GM18498 (cell line): Measurements from ENCODE around the gene DEPDC5.
A peak's percentile ranks its signal among the peaks of the same experiment; 100 is the strongest.

ENCODE experiments used
- ATAC-seq: cut with Tn5 transposase; IDR thresholded peaks from one replicate; pipeline ENCODE4 v1.9.1; 2021; ENCODE audit warnings: mild to moderate bottlenecking, moderate library complexity; ENCODE audit not compliant: unreplicated experiment

DEPDC5 gene

DNA sequence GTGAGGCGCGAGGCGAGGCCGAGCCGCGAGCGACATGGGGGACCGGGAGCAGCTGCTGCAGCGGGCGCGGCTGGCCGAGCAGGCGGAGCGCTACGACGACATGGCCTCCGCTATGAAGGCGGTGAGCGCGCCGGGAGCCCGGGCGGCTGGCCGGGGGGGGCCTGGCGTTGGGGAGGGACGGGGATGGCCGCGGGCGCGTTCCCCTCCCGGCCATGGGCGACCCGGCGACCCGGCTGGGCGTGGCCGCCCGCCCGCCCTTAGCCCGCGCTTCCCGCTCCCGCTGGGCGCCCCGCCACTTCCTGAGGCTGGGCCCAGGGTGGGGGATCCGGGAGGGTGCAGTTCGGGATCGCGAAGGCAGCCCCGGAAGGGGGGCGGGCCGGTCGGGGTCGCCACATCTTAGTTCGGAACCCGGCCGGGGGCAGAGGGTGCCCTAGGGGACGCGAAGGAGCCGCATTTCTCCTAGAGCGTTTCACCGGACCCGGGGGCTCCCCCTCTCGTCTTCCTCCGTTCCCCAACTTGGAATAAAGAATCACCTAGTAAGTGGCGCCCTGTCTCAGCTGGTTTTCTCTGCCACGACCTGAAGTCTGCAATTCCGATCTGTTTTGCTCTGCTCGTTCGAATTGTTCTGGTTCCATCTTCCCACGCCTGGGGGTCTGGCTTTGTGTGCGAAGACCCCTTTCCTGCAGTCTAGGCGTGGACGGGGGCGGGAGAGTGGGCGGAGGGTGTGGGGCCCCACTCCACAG, 191.1 kb downstream of the DEPDC5 start:
- ATAC-seq = peak; percentile 38

- ATAC-seq = no peak
These were observed 191.6 kb downstream of the DEPDC5 start for GRCh38 chr22:31945443-31945855.

DNA sequence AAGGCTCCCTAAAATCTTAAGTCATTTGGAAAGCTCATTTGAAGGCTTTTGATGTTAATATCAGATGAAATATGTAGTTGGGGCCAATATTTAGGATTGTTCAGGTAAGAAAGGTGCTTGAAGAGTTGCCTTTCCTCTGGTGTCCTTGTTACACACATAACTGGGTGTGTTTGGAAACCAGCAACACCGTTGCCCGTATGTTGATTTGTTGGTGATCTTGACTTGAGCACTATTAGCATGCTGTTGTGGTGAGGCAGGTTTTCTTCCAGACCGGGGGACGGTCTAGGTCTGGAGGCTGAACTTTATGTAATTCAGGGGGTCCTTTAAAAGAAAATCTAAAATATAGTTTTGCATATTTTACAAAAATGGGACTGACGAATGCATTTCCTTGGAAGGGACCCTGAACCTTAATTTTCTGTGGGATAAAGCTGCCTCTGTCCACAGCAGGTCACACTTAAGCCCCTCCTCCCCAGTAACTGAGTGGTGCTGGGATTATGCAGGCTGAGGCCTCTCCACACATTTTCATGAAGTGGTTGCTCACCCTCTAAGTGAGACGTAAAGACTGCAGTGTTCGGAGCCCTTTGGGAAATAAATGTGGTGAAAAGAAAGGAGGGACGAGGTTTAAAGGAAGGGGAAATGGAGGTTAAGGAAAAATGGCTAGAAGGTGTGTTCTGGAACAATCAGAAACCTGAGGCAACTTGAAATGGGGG, 192.3 kb downstream of the DEPDC5 start:
- ATAC-seq = no peak

- no peak for ATAC-seq
These were observed 193.5 kb downstream of the DEPDC5 start for GRCh38 chr22:31947296-31947695.

- no peak for ATAC-seq
These were observed 194.2 kb downstream of the DEPDC5 start for GRCh38 chr22:31948002-31948401.

- no peak for ATAC-seq
These were observed 196.4 kb downstream of the DEPDC5 start for GRCh38 chr22:31950226-31950625.

GRCh38 chr22:31951194-31952093, 197.6 kb downstream of the DEPDC5 start:
- ATAC-seq = no peak

DNA sequence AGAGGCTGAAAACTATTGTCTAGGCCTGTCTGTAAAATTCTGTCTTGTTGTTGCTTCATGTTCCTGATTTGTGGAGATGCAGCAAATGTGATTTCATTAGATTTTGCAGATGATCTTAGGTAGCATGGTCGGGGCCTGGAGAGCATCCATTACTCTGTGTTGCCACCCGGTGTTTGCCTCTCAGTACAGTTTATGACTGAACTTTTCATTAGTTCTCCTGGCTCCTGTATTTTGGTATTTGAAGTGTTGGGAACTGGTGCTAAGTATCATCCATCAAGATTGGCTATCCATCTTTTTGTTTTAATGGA, 198.2 kb downstream of the DEPDC5 start:
- no peak for ATAC-seq

GRCh38 chr22:31952472-31952871, 198.7 kb downstream of the DEPDC5 start:
- no peak for ATAC-seq

- no peak for ATAC-seq
These were observed 199.4 kb downstream of the DEPDC5 start for GRCh38 chr22:31953261-31953660.

DNA sequence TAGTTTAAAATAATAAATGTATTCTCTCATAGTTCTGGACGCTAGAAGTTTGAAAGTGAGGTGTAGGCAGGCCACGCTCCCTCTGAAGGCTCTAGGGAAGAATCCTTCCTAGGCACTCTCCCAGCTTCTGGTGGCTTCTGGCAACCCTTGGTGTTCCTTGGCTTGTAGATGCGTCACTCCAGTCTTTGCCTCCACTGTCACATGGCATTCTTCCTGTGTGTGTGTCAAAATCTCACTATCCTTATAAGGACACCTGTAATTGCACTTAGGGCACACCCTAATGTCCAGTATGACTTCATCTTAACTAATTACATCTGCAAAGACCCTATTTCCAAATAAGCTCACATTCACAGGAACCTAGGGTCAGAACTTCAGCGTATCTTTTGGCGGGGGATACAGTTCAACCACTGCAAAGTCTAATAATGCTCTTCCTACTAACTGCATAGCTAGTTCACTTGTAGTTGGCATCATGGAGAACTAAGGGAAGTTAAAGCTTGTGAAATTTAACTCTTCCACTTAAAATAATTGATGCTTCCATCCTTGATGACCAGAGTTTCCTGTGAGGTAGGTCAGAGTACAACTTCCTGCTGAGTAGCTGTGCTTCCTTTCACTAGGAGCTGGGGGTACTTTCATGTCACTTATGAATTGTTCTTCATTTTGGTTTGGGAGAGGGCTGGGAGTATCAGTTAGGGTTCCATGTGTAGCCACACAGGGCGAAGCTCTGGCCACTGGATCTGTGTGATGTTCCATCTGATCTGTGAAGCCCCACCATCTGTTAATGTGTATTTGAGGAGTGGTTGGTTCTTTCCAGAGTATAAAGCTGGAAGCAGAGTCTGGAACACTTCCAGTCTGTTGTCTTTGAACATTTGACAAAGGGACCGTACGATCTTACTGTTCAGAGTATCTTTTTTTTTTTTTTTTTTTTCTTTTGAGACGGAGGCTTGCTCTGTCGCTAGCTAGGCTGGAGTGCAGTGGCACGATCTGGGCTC, 201.0 kb downstream of the DEPDC5 start:
- no peak for ATAC-seq

- ATAC-seq = no peak
These were observed 202.5 kb downstream of the DEPDC5 start for GRCh38 chr22:31956360-31956759.
